ENCODE results near the gene DSC3. TPM values are rescaled to one million over a fixed set of nuclear protein-coding genes. Genes with fewer than 3 reads are reported as not detected.

The DSC3 gene
- total RNA-seq, 2 donors from 2014 or later = 3.0 to 12.9 TPM

- no peak overlapping the region for H3K4me3 ChIP-seq
- no peaks in the 10 kb centered on the region for H3K27me3 ChIP-seq (replicated peaks; ENCODE audit: insufficient read depth)
- no peak overlapping the region for H3K27ac ChIP-seq
- H3K9me3 ChIP-seq = no peaks in the 10 kb centered on the region
- DNase-seq (ENCODE audit: low spot score) (no peak), ATAC-seq (ENCODE audit: insufficient number of reproducible peaks, low FRiP score, low read depth) (no peak)
- H3K36me3 ChIP-seq = no peaks in the 10 kb centered on the region
- TF ChIP-seq, protein P1, sequence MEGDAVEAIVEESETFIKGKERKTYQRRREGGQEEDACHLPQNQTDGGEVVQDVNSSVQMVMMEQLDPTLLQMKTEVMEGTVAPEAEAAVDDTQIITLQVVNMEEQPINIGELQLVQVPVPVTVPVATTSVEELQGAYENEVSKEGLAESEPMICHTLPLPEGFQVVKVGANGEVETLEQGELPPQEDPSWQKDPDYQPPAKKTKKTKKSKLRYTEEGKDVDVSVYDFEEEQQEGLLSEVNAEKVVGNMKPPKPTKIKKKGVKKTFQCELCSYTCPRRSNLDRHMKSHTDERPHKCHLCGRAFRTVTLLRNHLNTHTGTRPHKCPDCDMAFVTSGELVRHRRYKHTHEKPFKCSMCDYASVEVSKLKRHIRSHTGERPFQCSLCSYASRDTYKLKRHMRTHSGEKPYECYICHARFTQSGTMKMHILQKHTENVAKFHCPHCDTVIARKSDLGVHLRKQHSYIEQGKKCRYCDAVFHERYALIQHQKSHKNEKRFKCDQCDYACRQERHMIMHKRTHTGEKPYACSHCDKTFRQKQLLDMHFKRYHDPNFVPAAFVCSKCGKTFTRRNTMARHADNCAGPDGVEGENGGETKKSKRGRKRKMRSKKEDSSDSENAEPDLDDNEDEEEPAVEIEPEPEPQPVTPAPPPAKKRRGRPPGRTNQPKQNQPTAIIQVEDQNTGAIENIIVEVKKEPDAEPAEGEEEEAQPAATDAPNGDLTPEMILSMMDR (IDR thresholded peaks at IDR 0.05) = no peak
- no peaks in the 10 kb centered on the region for H3K4me1 ChIP-seq (ENCODE audit: control insufficient read depth in 1 of 2, low read depth in 2 of 2)
Observed at GRCh38 chr18:30945761-30946160, 96.8 kb downstream of the DSC3 start.

DNA sequence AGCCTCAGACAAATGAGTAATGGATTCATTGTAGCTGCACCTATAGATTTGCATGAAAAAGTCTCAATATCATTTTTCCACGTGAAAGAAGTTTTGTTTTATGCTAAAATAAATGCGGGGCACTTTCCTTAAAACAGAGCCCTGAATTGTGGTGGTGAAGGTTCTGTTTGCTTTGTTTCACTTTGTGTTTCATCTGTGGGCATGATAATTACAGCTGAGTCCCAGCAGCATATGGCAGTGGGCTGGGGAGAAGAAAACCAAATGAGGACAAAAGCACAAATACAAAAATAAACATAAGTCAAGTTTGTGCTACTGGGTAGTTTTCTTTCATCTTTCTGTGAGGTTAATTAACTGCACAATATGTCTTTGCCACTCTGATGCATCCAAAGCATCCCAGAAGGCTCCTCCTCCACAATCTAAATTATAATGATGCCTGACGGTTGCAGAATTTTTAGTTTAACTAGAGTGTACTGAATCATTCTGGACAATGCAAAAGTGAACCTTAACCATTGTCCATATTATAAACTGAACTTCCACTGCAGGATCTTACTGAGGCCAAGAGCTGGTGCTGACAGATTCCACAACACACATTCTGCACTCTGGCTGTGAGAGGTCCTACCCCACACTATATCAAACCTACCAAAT is 97.6 kb downstream of the DSC3 start:
- H3K9me3 ChIP-seq = no peaks in the 10 kb centered on the region
- H3K27me3 ChIP-seq (replicated peaks; ENCODE audit: insufficient read depth) = no peaks in the 10 kb centered on the region
- TF ChIP-seq, protein P1 (IDR thresholded peaks at IDR 0.05) = no peak
- DNase-seq (ENCODE audit: low spot score) (no peak), ATAC-seq (ENCODE audit: insufficient number of reproducible peaks, low FRiP score, low read depth) (no peak)
- H3K36me3 ChIP-seq = no peaks in the 10 kb centered on the region
- H3K27ac ChIP-seq = no peak overlapping the region
- no peak overlapping the region for H3K4me3 ChIP-seq
- no peaks in the 10 kb centered on the region for H3K4me1 ChIP-seq (ENCODE audit: control insufficient read depth in 1 of 2, low read depth in 2 of 2)

- ATAC-seq (ENCODE audit: insufficient number of reproducible peaks, low FRiP score, low read depth) (no peak), DNase-seq (ENCODE audit: low spot score) (no peak)
- no peaks in the 10 kb centered on the region for H3K36me3 ChIP-seq
- TF ChIP-seq, protein P1 (IDR thresholded peaks at IDR 0.05) = no peak
- no peak overlapping the region for H3K27ac ChIP-seq
- no peaks in the 10 kb centered on the region for H3K27me3 ChIP-seq (replicated peaks; ENCODE audit: insufficient read depth)
- no peaks in the 10 kb centered on the region for H3K4me1 ChIP-seq (ENCODE audit: control insufficient read depth in 1 of 2, low read depth in 2 of 2)
- H3K4me3 ChIP-seq = no peak overlapping the region
- H3K9me3 ChIP-seq = no peaks in the 10 kb centered on the region
Observed at GRCh38 chr18:30940952-30941539, 101.5 kb downstream of the DSC3 start.

Other genes starting within 250 kb of the DSC3 start
- gene DSC2, start 59.7 kb upstream of the DSC3 start, total RNA-seq = 1 to 10 TPM; 2.7 to 4.3 TPM
- gene DSC1, start 120.1 kb upstream of the DSC3 start, total RNA-seq = under 1 TPM in 1 of 2 donors, not detected in 1; 0.41 TPM